IPS-NIHi7 (cell line): Measurements from ENCODE around the gene BPI.
"Not testable (repeated sequence)": the region's sequence is repeated elsewhere in the genome, so short reads cannot be mapped to it uniquely, and the experiment has no call there.

ENCODE experiments used
- DNase-seq: peaks from one replicate; pipeline ENCODE4 v3.0.0; 2012; ENCODE audit warnings: mixed read lengths; ENCODE audit errors: extremely low spot score

Gene BPI

GRCh38 chr20:38303908-38304379, at the start of gene BPI:
TSS of gene BPI (plus strand) at chr20:38304156. CDS start at chr20:38304224, 68 bp downstream.
- no peak for DNase-seq

GRCh38 chr20:38254621-38255020, 49.3 kb upstream of the BPI start:
- not testable (repeated sequence) for DNase-seq

GRCh38 chr20:38255393-38255792, 48.6 kb upstream of the BPI start:
- DNase-seq: no peak

- no peak for DNase-seq
Measured at GRCh38 chr20:38256021-38256420, 47.9 kb upstream of the BPI start.

DNA sequence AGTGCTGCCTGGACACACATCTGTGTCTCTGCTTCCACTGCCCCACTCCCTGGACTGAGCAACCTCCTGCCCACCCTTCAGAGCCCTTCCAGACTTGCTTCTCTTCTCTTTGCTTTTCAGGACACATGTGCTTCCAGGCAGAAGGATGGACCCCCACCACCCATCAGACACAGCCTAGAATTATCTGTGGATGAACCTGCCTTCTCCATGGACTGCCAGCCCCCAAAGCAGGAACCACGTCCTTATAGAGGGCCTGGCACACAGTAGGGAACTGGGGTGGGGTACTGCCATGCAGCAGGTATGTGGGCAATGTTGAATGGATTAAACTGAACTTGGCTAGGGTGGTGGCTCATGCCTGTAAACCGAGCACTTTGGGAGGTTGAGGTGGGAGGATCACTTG, 47.0 kb upstream of the BPI start:
- no peak for DNase-seq

DNA sequence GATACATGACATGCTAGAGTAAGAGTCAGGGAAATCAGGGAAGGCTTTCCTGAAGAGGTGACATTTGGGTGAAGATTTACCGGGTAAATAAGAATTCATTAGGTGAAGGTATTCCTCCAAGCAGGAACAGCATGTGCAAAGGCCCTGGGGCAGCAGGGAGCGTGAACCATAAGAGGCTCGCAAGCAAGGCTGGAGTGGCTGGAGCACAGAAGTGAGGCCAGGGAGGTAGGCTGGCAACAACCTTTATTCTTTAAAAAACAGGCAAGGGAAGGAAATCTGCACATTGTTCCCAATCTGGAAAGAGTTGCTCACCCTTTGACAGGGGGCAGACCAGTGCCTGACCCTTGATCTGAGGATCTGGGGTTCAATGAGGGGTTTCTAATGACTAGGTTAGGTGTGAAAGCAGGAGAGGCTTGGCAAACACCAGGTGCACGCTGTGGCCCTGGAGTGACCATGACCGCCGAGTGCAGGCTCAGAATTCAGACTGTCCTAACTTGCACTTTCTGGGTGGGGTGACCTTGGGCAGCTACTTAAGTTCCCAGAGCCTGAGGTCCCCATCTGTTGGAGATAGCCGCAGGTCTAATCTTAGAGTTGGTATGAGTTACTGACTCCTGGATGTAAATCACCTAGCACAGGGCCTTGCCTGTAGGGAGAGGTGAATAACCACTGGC, 45.3 kb upstream of the BPI start:
- DNase-seq: no peak

DNA sequence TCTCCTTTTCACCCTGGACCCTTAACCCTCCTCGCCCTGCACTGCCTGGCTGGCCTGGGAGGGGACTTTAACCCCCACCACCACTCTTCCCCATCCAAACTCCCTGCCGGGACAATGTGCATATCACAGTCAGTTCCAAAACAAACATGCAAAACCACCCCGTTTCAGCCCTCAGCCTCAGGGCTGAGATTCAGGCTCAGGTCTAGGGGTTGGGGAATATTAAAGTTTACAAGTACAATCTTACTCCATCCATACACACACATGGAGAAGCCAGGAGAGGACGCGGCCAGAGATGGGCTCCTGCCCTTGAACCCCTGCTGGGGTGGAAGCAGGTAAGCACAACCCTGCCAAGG, 44.0 kb upstream of the BPI start:
- no peak for DNase-seq

DNA sequence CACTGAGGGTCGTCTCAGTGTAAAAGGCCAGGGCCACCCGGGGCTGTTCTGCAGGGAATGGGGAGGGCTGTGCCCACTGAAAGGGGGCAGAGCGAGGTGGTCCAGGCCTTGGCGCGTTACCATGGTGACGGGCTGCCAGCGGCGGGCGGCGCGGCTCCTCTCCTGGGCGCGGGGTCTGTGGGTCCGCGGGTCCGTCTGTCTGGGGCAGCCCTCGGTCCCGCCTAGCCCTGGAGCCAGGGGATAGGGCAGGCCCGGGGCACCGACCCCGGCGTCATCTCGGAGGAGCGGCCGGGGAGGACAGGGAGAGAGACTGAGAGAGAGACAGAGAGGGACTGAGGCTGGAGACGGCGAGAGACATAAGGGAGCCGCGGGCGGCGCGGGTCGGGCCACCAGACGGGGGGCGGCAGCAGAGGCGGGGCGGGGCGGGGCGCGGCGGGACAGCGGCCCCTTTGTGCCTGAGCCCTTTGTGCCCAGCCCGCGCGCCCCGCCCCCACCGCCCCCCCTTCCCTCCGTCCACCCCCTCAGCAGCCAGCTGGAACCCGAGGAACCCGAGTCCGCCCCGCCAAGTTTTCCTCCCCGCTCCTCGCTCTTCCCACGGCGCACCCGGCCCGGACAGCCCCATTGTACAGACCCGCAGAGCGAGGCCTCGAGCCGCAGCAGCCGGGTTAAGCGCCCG, 43.4 kb upstream of the BPI start, which contains the start of gene KIAA1755:
Gene KIAA1755 (minus strand): TSS at position 358 of the 676 bp plus-strand sequence. CDS start 235 bp downstream, at position 123.
- DNase-seq: peak; percentile 38

DNA sequence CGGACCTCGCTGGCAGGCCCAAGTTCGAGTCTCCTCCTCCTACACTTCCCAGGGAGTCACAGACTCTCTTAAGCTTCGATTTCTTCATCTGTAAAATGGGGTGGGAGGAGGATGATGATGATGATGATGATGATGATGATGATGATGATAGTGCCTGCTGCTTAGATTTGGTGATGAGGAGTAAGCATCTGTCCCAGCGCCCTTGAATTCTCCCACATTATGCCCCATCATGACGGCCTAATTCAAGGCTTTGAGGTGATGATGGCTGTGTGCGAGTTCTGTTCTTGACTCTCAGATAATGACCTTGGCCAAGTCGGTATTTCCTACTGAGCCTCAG, 42.9 kb upstream of the BPI start:
- DNase-seq: no peak

- no peak for DNase-seq
Measured at GRCh38 chr20:38262931-38263330, 41.0 kb upstream of the BPI start.

- DNase-seq: no peak
Measured at GRCh38 chr20:38266426-38266825, 37.5 kb upstream of the BPI start.

DNA sequence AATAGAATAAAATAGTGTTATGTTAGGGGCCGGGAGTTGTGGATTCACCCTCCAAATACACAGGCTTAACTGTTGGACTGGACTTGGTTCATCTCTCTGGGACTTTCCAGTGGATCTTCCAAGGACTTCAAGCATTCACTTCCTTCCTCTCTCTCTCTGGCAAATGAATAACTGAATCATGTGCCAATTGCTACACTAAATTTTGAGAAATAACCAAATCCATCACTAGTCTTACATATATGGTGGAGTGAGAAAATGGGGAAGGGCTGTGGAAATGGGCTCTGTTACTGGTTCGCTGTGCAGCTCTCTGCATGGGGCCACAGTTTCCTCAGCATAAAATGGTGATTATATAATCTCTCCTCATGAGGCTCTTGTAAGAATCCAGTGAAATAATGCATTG, 36.7 kb upstream of the BPI start:
- no peak for DNase-seq

GRCh38 chr20:38267901-38268514, 35.9 kb upstream of the BPI start:
- DNase-seq: no peak

DNA sequence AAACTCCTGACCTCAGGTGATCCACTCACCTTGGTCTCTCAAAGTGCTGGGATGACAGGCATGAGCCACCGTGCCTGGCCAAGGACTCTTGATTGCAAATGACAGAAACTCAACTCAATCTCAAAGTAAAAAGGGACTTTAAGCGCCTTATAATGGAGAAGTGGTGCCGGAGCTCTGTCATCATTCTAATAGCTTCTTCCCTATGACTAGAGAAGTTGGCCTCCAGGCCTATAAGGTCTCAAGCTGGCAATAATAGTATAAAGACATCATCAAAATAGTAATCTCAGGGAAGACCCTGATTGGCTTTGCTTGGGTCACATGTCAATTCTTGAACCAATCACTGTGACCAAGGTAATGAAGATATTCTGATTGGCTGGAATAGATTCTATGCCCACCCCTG, 34.9 kb upstream of the BPI start:
- no peak for DNase-seq

GRCh38 chr20:38269715-38270114, 34.2 kb upstream of the BPI start:
- no peak for DNase-seq

DNA sequence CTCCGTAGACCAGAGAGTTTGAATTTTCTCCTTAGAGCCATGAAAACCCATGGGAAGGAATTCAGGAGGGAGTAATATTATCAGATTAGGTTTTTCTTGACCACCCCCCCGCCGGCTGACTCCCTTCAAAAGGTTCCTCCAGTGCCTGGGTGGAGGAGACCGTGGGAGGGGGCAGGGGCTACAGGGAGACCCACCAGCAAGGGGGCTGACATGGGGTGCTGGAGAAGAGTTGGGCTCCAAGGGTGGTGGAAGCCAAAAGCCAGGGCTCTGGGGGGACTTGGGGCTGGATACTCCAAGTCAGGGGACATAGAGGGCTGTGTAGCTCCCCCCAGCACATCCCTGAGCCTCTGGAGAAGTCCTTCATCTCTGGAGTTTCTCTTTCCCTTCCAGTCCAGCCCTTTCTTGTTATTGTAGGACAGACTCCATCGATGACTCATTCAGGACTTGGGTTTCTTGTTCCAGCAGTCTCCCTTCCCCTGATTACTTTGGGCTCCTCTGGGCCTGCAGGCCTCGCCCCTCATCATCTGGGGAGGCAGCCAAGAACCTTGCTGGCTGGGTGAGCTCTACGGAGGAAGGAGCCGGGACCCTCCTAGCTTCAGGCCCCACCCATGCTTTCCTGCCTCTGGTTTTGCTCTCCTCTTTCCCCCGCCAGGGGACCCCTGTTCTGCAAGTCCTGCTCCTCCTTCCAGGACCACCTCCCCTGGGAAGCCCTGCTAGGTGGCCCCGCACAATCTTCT, 32.9 kb upstream of the BPI start:
- no peak for DNase-seq

DNA sequence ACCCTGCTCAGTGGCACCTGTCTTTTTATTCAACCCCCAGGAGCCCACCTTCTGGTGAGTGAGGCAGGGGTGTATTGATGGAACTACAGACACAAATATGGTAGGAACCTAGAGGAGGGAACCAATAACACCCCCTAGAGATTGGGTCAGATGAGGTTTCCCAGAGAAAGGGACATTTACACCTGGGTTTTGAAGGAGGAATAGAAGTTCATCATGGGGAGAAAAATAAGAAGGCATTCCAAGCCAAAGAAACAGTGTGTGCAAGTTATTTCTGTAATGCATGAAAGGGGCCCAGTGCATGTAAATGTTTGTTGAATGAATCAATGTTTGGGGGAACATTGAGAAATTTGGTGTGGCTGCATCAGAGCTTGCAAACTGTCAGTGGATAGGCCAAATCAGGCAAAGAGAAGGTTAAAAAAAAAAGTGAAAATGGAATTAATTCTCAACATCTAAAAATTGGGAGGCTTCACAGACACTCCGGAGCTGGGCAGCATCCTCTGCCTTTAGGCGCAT, 32.3 kb upstream of the BPI start:
- no peak for DNase-seq

DNA sequence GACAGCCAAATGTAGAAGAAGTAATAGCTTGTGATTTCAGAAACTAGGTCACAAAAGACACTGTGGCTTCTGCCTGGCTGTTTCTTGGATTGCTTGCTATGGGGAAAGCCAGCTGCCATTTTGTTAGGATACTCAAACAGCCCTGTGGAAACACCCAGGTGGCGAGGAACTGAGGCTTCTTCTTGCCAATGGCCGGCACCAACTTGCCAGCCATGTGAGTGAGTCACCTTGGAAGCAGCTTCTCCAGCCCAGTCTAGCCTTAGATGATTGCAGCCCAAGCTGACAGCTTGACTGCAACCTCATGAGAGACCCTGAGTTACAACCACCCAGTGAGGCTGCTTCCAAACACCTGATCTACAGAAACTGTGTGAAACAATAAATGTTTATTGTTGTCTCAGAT, 31.6 kb upstream of the BPI start:
- DNase-seq: no peak

DNA sequence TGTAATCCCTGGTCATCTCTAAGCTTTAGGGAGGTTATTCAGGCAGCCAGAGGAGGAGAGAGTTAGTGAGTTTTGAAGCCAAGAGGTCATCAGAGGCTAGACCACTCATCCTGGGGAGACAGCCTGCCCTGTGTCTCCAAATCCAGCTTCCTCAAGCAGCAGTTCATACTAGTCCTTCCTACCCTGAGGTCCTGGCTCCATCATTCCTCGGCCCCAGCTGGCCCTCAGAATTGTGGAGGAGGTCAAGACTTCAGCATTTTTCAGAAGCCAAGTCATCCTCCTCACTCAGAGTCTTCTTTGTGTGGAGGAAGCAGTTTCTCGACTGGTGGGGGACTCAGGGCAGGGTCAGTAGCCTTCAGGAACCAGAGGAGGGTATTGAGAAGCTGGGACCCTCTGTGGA, 31.0 kb upstream of the BPI start:
- DNase-seq: no peak

DNA sequence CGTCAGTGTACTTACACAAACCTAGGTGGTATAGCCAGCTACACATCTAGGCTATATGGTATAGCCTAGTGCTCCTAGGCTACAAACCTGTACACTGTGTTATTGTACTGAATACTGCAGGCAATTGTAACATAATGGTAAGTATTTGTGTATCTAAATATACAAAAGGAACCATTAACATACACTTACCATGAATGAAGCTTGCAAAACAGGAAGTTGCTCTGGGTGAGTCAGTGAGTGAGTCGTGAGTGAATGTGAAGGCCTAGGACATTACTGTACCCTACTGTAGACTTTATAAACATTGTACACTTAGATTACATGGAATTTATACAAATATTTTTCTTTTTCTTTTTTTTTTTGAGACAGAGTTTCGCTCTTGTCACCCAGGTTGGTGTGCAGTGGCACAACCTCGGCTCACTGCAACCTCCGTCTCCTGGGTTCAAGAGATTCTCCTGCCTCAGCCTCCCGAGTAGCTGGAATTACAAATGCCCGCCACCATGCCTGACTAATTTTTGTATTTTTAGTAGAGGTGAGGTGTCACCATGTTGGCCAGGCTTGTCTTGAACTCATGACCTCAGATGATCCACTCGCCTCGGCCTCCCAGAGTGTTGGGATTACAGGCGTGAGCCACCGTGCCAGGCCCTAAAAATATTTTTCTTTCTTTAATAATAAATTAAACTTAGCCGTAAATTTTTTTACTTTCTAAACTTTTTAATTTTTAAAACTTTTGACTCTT, 28.0 kb upstream of the BPI start:
- DNase-seq: no peak

DNA sequence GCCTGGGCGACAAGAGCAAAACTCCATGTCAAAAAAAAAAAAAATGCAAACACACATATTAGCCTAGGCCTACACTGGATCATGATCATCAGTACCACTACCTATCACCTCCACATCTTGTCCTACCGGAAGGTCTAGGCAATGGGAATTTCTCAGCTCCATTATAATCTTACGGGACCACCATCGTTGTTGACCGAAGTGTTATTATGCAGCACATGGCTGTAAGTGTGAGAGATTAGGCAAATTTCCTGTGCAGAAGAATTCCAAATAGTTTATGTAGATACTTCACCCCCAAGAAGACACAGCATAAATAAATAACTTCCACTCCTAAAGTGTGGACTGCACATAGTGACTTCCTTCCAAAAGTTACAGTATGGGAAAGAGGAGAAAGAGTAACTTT, 26.7 kb upstream of the BPI start:
- no peak for DNase-seq

GRCh38 chr20:38277691-38278090, 26.3 kb upstream of the BPI start:
- no peak for DNase-seq
